Osteocyte (in vitro differentiated cells): ENCODE measurements around the gene MTHFD1. TPM values are rescaled to one million over a fixed set of nuclear protein-coding genes. Genes with fewer than 3 reads are reported as not detected.

Experiments
- DNase-seq: peaks from one replicate; pipeline ENCODE4 v3.0.0; 2021; ENCODE audit warnings: mixed read lengths; ENCODE audit not compliant: unreplicated experiment; ENCODE audit errors: extremely low spot score
- H3K27ac Mint-ChIP-seq: one replicate; pipeline ENCODE4 v1.8.0; 2021; ENCODE audit warnings: mild to moderate bottlenecking, mixed read lengths; ENCODE audit not compliant: unreplicated experiment
- H3K27me3 Mint-ChIP-seq: one replicate; pipeline ENCODE4 v1.8.0; 2021; ENCODE audit warnings: mixed read lengths; ENCODE audit not compliant: unreplicated experiment
- H3K36me3 Mint-ChIP-seq: one replicate; pipeline ENCODE4 v1.8.0; 2021; ENCODE audit warnings: mixed read lengths; ENCODE audit not compliant: unreplicated experiment
- H3K4me1 Mint-ChIP-seq: one replicate; pipeline ENCODE4 v1.8.0; 2021; ENCODE audit warnings: mixed read lengths; ENCODE audit not compliant: unreplicated experiment
- H3K4me3 Mint-ChIP-seq: one replicate; pipeline ENCODE4 v1.8.0; 2021; ENCODE audit warnings: mild to moderate bottlenecking, moderate library complexity, mixed read lengths; ENCODE audit not compliant: unreplicated experiment
- H3K9me3 Mint-ChIP-seq: one replicate; pipeline ENCODE4 v1.8.0; 2021; ENCODE audit warnings: mixed read lengths; ENCODE audit not compliant: unreplicated experiment
- total RNA-seq: library from RNA; stranded (reverse); gene quantifications from 2 replicates; pipeline ENCODE4 v1.2.1, GENCODE V29; 2021
- TF ChIP-seq, protein P1 (sequence below): fragments of 200-600 bp; sonication (generic); IDR thresholded peaks from 2 replicates; pipeline ENCODE4 v1.5.0; 2021; ENCODE audit warnings: antibody characterized with exemption, mild to moderate bottlenecking, moderate library complexity

Gene MTHFD1
- total RNA-seq, 1 donor from 2014 or later = 77.8 TPM

DNA sequence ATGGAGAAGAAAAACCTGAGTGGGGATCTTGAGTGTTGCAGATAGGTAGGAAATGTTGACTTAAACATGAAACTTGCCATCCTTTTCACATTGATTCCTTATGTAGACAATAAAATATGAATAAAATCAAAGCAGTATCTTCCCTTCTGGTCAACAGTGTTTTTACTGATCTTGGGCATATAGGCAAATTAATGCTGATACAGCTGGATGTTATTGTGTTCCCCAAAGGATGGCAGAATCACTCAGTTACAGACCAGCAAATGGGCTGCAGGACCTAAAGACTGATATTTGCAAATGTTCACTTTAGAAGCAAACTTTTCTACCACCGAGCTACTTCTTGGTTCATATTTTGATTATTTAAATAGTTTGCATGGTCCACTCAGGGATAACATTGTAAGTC lies 33.9 kb downstream of the MTHFD1 start:
- TF ChIP-seq, protein P1, sequence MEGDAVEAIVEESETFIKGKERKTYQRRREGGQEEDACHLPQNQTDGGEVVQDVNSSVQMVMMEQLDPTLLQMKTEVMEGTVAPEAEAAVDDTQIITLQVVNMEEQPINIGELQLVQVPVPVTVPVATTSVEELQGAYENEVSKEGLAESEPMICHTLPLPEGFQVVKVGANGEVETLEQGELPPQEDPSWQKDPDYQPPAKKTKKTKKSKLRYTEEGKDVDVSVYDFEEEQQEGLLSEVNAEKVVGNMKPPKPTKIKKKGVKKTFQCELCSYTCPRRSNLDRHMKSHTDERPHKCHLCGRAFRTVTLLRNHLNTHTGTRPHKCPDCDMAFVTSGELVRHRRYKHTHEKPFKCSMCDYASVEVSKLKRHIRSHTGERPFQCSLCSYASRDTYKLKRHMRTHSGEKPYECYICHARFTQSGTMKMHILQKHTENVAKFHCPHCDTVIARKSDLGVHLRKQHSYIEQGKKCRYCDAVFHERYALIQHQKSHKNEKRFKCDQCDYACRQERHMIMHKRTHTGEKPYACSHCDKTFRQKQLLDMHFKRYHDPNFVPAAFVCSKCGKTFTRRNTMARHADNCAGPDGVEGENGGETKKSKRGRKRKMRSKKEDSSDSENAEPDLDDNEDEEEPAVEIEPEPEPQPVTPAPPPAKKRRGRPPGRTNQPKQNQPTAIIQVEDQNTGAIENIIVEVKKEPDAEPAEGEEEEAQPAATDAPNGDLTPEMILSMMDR = no peak
- Mint-ChIP-seq H3K4me3 (no peak overlapping the region), H3K36me3 (peaks cover 50% of the 10 kb centered on the region), H3K4me1 (peaks cover 23% of the 10 kb centered on the region), H3K9me3 (no peaks in the 10 kb centered on the region), H3K27ac (no peak overlapping the region), H3K27me3 (no peaks in the 10 kb centered on the region)
- no peak for DNase-seq

DNA sequence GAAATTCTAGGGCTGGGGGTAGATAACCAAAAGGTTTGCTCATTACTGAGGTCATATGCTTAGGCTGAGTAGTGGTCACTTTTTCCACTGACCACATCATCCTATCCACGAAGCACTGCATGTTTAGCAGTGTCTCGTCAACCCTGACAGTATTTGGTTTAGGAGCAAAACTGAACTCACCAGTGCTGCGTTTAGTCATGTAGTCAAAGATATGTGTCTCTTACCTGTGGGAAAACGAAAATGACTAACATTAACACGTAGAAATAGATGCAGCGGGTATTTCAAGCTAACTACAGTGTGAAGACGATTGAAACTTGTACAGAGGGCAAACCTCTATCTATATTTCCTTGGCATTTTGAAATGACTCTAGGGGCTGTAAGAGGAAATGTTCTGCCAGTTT lies 34.6 kb downstream of the MTHFD1 start:
- Mint-ChIP-seq H3K4me3 (no peak overlapping the region), H3K27ac (no peak overlapping the region), H3K27me3 (no peaks in the 10 kb centered on the region), H3K4me1 (peaks cover 19% of the 10 kb centered on the region), H3K36me3 (peaks cover 51% of the 10 kb centered on the region), H3K9me3 (no peaks in the 10 kb centered on the region)
- TF ChIP-seq, protein P1 = no peak
- DNase-seq = no peak

DNA sequence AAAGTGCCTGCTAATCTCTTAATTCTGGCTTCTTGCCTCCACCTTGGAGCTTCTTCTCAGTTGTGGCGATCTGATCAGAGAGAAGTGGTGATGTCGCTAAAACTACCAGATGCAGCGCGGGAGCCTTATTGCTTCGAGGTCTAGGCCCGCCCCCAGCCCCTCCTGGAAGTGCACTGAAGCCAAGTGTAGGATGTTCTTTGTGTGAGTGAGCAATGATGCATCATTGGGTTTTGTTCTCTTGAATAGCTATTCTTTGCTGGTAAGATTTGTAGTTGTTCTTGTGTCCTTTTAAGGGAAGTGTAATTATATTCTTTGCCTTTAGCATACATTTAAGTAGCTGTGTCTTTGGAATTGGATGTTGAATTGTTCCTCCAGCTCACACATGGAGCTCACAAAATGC lies 35.8 kb downstream of the MTHFD1 start:
- DNase-seq = no peak
- Mint-ChIP-seq H3K36me3 (peaks cover 52% of the 10 kb centered on the region), H3K4me1 (peaks cover 19% of the 10 kb centered on the region), H3K4me3 (no peak overlapping the region), H3K27me3 (no peaks in the 10 kb centered on the region), H3K27ac (no peak overlapping the region), H3K9me3 (no peaks in the 10 kb centered on the region)
- TF ChIP-seq, protein P1 = no peak

DNA sequence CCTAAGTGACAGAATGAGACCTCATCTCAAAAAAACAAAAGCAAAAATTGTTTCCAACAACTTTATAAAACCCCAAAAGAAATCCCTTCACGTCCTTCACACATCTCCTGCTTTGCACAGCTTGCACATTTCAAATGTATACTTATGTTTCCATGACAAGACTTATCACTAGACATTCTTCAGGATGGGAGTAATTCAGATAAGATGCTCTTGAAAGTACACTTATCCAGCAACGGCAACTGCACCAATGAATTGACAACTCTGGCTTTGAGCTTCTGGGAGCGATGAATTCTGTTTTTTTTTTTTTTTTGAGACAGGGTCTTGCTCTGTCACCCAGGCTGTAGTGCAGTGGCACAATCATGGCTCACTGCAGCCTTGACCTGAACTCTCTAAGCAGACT lies 46.4 kb downstream of the MTHFD1 start:
- Mint-ChIP-seq H3K27ac (no peak overlapping the region), H3K4me3 (no peak overlapping the region), H3K9me3 (no peaks in the 10 kb centered on the region), H3K36me3 (peaks cover 22% of the 10 kb centered on the region), H3K4me1 (peaks cover 33% of the 10 kb centered on the region), H3K27me3 (no peaks in the 10 kb centered on the region)
- TF ChIP-seq, protein P1 = no peak
- no peak for DNase-seq

DNA sequence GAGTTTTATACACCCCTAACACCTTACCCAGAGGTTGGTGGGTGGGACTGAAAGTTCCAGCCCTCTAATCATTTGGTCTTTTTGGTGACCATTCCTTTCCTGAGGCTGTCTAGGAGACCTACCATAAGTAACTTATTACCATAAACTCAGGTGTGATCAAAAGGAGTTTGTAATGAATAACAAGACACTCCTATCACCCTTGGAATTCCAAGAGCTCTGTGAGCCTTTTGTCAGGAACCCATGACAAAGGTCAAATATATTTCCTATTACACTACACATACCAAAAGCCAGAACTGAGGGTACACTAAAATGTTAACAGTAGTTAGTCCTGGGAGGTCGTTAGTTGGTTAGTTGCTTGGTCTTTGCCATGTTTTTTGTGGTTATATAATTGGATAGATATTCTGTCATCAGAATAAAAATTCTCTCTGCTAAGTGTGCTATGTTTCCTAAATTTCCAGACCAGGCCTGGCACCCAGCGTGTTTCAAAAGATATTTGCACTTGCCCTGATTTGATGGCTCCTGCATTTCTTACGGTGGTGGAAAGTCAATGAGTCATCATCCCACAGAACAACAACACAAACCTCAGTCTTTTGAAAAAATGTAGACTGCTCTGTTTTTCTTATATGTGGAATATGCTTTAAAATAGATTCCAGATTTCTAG lies 50.2 kb downstream of the MTHFD1 start:
- TF ChIP-seq, protein P1 = no peak
- Mint-ChIP-seq H3K36me3 (peaks cover 21% of the 10 kb centered on the region), H3K27me3 (no peaks in the 10 kb centered on the region), H3K27ac (peak overlapping the region; percentile 91), H3K4me3 (peak overlapping the region; percentile 30), H3K4me1 (peaks cover 51% of the 10 kb centered on the region), H3K9me3 (no peaks in the 10 kb centered on the region)
- DNase-seq = no peak
